22Rv1 (cell line): Measurements from ENCODE around the gene CRMP1.

Experiments
- CTCF ChIP-seq: fragments of 450-650 bp; IDR thresholded peaks from 2 replicates; pipeline ENCODE4 v1.5.1; 2017; ENCODE audit warnings: mild to moderate bottlenecking
- ZFX ChIP-seq: fragments of 450-650 bp; IDR thresholded peaks from 2 replicates; pipeline ENCODE4 v1.6.1; 2017; ENCODE audit warnings: antibody characterized with exemption, borderline replicate concordance

GRCh38 chr4:5823542-5824211, 69.2 kb downstream of the CRMP1 start:
- TF ChIP-seq CTCF (no peak), ZFX (no peak)
